HG03558 (cell line): ENCODE results near the gene INPP5F.
"Not testable (repeated sequence)": the region's sequence is repeated elsewhere in the genome, so short reads cannot be mapped to it uniquely, and the experiment has no call there.

ENCODE experiments used
- ATAC-seq: cut with Tn5 transposase; IDR thresholded peaks from one replicate; pipeline ENCODE4 v1.9.1; 2021; ENCODE audit warnings: moderate number of reproducible peaks; ENCODE audit not compliant: unreplicated experiment; ENCODE audit errors: extremely low read depth

Gene INPP5F

GRCh38 chr10:119775529-119775928 is 49.7 kb downstream of the INPP5F start:
- no peak for ATAC-seq

GRCh38 chr10:119776536-119776935 is 50.7 kb downstream of the INPP5F start:
- no peak for ATAC-seq

GRCh38 chr10:119777686-119778085 is 51.8 kb downstream of the INPP5F start:
- no peak for ATAC-seq

GRCh38 chr10:119778776-119779445 is 53.1 kb downstream of the INPP5F start:
- no peak for ATAC-seq

GRCh38 chr10:119780879-119781480 is 55.1 kb downstream of the INPP5F start:
- ATAC-seq = no peak

- no peak for ATAC-seq
Measured at GRCh38 chr10:119781498-119781897, 55.6 kb downstream of the INPP5F start.

GRCh38 chr10:119782981-119783664 is 57.3 kb downstream of the INPP5F start:
- ATAC-seq = no peak

GRCh38 chr10:119783665-119784027 is 57.8 kb downstream of the INPP5F start:
- ATAC-seq = no peak

GRCh38 chr10:119784340-119785067 is 58.7 kb downstream of the INPP5F start:
- ATAC-seq = no peak

GRCh38 chr10:119786117-119786769 is 60.4 kb downstream of the INPP5F start:
- ATAC-seq = no peak

- ATAC-seq = not testable (repeated sequence)
Measured at GRCh38 chr10:119795101-119795500, 69.3 kb downstream of the INPP5F start.

- ATAC-seq = no peak
Measured at GRCh38 chr10:119796039-119796438, 70.2 kb downstream of the INPP5F start.

- ATAC-seq = no peak
Measured at GRCh38 chr10:119801176-119801575, 75.3 kb downstream of the INPP5F start.

- no peak for ATAC-seq
Measured at GRCh38 chr10:119801998-119802538, 76.2 kb downstream of the INPP5F start.

- ATAC-seq = no peak
Measured at GRCh38 chr10:119803264-119803663, 77.4 kb downstream of the INPP5F start.

GRCh38 chr10:119805702-119806230 is 79.9 kb downstream of the INPP5F start:
- ATAC-seq = no peak

GRCh38 chr10:119806334-119807130 is 80.7 kb downstream of the INPP5F start:
- no peak for ATAC-seq

- ATAC-seq = no peak
Measured at GRCh38 chr10:119807960-119808697, 82.3 kb downstream of the INPP5F start.
